ENCODE results near the gene OPALIN. TPM values are rescaled to one million over a fixed set of nuclear protein-coding genes. Genes with fewer than 3 reads are reported as not detected.

The OPALIN gene
- total and polyA plus RNA-seq, 2 donors, result under 0.01 to 0.18 TPM

- H3K27me3 ChIP-seq (ENCODE audit: control insufficient read depth in 2 of 2, insufficient read depth in 1 of 2, low read length in 1 of 2), result no peaks in the 10 kb centered on the region
- no peak for DNase-seq (ENCODE audit: low read depth in 6 of 9, low spot score in 9 of 9)
- H3K27ac ChIP-seq (ENCODE audit: low read depth in 1 of 2, low read length in 1 of 2), result peak overlapping the region; percentile 59 to 62
- H3K4me3 ChIP-seq (ENCODE audit: low read length in 2 of 2), result peak overlapping the region; percentile 49 to 85
- H3K9me3 ChIP-seq (ENCODE audit: control insufficient read depth in 2 of 2, insufficient read depth in 1 of 2, low read length in 1 of 2), result no peaks in the 10 kb centered on the region
- peaks cover 47 to 74% of the 10 kb centered on the region in 2 donors for H3K4me1 ChIP-seq (ENCODE audit: control insufficient read depth in 2 of 2, insufficient read depth in 2 of 2, low read length in 2 of 2)
- WGBS, result 13% methylated on average over 3 of the region's 3 CpGs
- H3K36me3 ChIP-seq (ENCODE audit: control insufficient read depth in 2 of 2, insufficient read depth in 2 of 2, low read length in 1 of 2), result peaks cover 0 to 3% of the 10 kb centered on the region in 2 donors
These were observed 53.8 kb downstream of the OPALIN start for GRCh38 chr10:96305019-96305418.

DNA sequence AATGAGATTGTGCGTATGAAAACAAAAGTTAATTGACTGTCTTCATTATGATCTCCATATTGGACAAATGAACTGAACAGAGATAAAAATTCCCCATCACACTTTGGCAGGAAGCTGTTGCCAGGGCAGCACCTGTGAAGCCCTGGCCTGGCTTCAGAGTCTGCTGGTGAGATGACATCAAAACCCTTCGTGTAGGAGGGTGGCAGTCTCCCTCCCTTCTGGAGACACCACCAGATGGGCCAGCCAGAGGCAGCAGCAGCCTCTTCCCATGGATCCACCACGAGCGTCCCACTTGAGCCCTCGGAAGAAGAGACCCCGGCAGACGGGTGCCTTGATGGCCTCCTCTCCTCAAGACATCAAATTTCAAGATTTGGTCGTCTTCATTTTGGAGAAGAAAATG is 54.6 kb downstream of the OPALIN start, which contains the start of gene DNTT:
DNTT (plus strand) TSS at position 205 of the 400 bp plus-strand sequence; CDS start at position 269, 64 bp downstream.
- 8% methylated on average over 8 of the region's 8 CpGs for WGBS

DNA sequence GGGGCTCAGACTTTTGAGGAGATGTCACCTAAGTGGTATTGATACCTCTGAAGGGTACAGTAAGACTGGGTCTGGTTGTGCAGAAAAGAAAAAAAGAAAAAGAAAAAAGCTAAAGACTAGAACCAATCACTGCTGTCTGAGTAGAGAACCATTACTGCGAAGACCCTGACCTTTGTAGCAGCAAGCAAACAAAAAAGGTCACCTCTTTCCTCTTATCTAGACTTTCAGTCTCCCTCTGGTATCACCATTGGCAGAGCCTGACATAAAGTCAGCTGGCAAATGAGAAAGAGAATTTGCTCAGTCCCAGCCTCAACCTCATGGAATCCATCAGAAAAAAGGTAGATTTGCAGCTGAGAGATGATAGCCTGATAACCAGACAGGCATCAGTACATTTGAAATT is 57.2 kb downstream of the OPALIN start:
- DNase-seq (ENCODE audit: low read depth in 6 of 9, low spot score in 9 of 9), result no peak
- Histone ChIP-seq H3K9me3 (ENCODE audit: control insufficient read depth in 2 of 2, insufficient read depth in 1 of 2, low read length in 1 of 2) (peaks cover 0 to 3% of the 10 kb centered on the region in 2 donors), H3K27me3 (ENCODE audit: control insufficient read depth in 2 of 2, insufficient read depth in 1 of 2, low read length in 1 of 2) (no peaks in the 10 kb centered on the region), H3K4me1 (ENCODE audit: control insufficient read depth in 2 of 2, insufficient read depth in 2 of 2, low read length in 2 of 2) (peaks cover 63 to 83% of the 10 kb centered on the region in 2 donors), H3K4me3 (ENCODE audit: low read length in 2 of 2) (no peak overlapping the region), H3K27ac (ENCODE audit: low read depth in 1 of 2, low read length in 1 of 2) (peak overlapping the region; percentile 83 to 95), H3K36me3 (ENCODE audit: control insufficient read depth in 2 of 2, insufficient read depth in 2 of 2, low read length in 1 of 2) (no peaks in the 10 kb centered on the region)
- 62% methylated on average over 1 of the region's 1 CpG for WGBS

More for the DNA sequence above, 54.6 kb downstream of the OPALIN start, which contains the start of gene DNTT:
- H3K27ac ChIP-seq (ENCODE audit: low read depth in 1 of 2, low read length in 1 of 2), result peak within 1 kb of the TSS; percentile 59 to 81
- no peaks in the 10 kb centered on the region for H3K36me3 ChIP-seq (ENCODE audit: control insufficient read depth in 2 of 2, insufficient read depth in 2 of 2, low read length in 1 of 2)
- peak in 2 of 9 donors; percentile 42 to 57 for DNase-seq (ENCODE audit: low read depth in 6 of 9, low spot score in 9 of 9)
- no peaks in the 10 kb centered on the region for H3K9me3 ChIP-seq (ENCODE audit: control insufficient read depth in 2 of 2, insufficient read depth in 1 of 2, low read length in 1 of 2)
- H3K4me1 ChIP-seq (ENCODE audit: control insufficient read depth in 2 of 2, insufficient read depth in 2 of 2, low read length in 2 of 2), result peaks cover 49 to 74% of the 10 kb centered on the region in 2 donors
- no peaks in the 10 kb centered on the region for H3K27me3 ChIP-seq (ENCODE audit: control insufficient read depth in 2 of 2, insufficient read depth in 1 of 2, low read length in 1 of 2)
- H3K4me3 ChIP-seq (ENCODE audit: low read length in 2 of 2), result peak within 1 kb of the TSS; percentile 49 to 85

DNA sequence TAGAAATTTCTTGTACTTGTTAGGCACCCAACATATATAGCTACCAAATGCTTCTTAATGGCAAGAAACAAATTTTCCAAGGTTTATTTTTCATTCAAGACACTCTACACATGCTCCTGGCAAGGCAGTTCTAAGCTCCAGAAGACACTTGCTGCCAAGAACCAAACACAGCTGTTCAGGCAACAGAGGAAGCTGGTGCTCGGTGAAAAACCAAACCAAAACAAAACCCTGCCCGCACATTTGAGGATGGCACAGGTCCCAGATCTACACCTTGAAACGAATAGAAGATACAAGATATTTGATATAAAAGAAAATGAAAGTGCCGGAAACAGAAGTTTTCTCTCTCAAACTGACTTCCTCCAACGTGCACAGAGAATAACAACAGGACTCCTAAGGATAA is 59.4 kb downstream of the OPALIN start:
- peaks cover 80 to 90% of the 10 kb centered on the region in 2 donors for H3K4me1 ChIP-seq (ENCODE audit: control insufficient read depth in 2 of 2, insufficient read depth in 2 of 2, low read length in 2 of 2)
- peak overlapping the region in 1 of 2 donors; percentile 32 for H3K4me3 ChIP-seq (ENCODE audit: low read length in 2 of 2)
- WGBS, result under 1% methylated on average over 5 of the region's 5 CpGs

DNA sequence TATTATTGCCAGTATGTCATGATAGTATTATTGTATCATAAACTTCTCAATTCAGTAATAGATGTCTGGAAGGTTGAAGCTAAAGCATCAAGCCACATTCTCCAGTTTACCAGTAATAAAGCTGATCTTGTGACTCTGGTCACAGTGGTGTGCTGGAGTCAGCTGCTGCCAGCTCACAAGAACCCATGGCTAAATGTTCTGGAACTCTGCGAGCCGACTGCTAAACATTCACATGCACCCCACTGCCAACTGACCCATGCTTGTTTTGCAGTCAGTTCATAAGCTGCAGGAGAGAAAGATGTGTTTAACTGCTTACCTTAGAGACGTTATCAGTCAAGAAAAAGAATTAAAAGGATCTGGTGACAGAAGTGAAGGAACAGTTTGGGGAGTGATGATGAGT is 60.4 kb downstream of the OPALIN start:
- WGBS, result 52% methylated on average over 3 of the region's 3 CpGs

More for the DNA sequence above, 59.4 kb downstream of the OPALIN start:
- H3K9me3 ChIP-seq (ENCODE audit: control insufficient read depth in 2 of 2, insufficient read depth in 1 of 2, low read length in 1 of 2), result peaks cover 0 to 3% of the 10 kb centered on the region in 2 donors
- DNase-seq (ENCODE audit: low read depth in 6 of 9, low spot score in 9 of 9), result peak in 3 of 9 donors; percentile 40 to 80 (median 68)
- H3K36me3 ChIP-seq (ENCODE audit: control insufficient read depth in 2 of 2, insufficient read depth in 2 of 2, low read length in 1 of 2), result no peaks in the 10 kb centered on the region
- H3K27me3 ChIP-seq (ENCODE audit: control insufficient read depth in 2 of 2, insufficient read depth in 1 of 2, low read length in 1 of 2), result no peaks in the 10 kb centered on the region
- H3K27ac ChIP-seq (ENCODE audit: low read depth in 1 of 2, low read length in 1 of 2), result peak overlapping the region; percentile 95 to 99

DNA sequence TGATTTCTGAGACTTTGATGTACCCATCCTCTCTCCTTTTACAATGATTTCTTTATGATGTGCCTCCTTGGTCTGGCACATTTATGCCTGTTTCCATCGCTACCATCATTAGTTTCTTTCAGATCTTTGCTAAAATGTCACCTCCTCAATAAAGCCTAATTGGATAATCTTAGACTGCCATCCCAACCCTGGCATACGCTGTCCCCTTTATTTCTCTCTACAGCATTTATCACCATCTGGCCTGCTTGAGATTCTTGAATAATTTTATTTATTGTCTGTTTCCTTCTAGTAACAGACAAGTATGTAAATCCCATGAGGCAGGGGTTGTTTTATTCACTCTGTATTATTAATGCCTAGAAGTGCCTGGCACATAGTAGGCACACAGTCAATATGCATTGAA is 61.3 kb downstream of the OPALIN start:
- no peaks in the 10 kb centered on the region for H3K27me3 ChIP-seq (ENCODE audit: control insufficient read depth in 2 of 2, insufficient read depth in 1 of 2, low read length in 1 of 2)
- peak overlapping the region; percentile 95 to 99 for H3K27ac ChIP-seq (ENCODE audit: low read depth in 1 of 2, low read length in 1 of 2)
- H3K4me3 ChIP-seq (ENCODE audit: low read length in 2 of 2), result no peak overlapping the region
- peaks cover 74 to 91% of the 10 kb centered on the region in 2 donors for H3K4me1 ChIP-seq (ENCODE audit: control insufficient read depth in 2 of 2, insufficient read depth in 2 of 2, low read length in 2 of 2)
- WGBS, result 88% methylated on average over 2 of the region's 2 CpGs
- H3K9me3 ChIP-seq (ENCODE audit: control insufficient read depth in 2 of 2, insufficient read depth in 1 of 2, low read length in 1 of 2), result peaks cover 0 to 3% of the 10 kb centered on the region in 2 donors
- no peak for DNase-seq (ENCODE audit: low read depth in 6 of 9, low spot score in 9 of 9)
- H3K36me3 ChIP-seq (ENCODE audit: control insufficient read depth in 2 of 2, insufficient read depth in 2 of 2, low read length in 1 of 2), result no peaks in the 10 kb centered on the region

More for the DNA sequence above, 60.4 kb downstream of the OPALIN start:
- H3K27ac ChIP-seq (ENCODE audit: low read depth in 1 of 2, low read length in 1 of 2), result peak overlapping the region; percentile 95 to 99
- no peak for DNase-seq (ENCODE audit: low read depth in 6 of 9, low spot score in 9 of 9)
- H3K4me1 ChIP-seq (ENCODE audit: control insufficient read depth in 2 of 2, insufficient read depth in 2 of 2, low read length in 2 of 2), result peaks cover 83 to 94% of the 10 kb centered on the region in 2 donors
- no peaks in the 10 kb centered on the region for H3K27me3 ChIP-seq (ENCODE audit: control insufficient read depth in 2 of 2, insufficient read depth in 1 of 2, low read length in 1 of 2)
- no peaks in the 10 kb centered on the region for H3K36me3 ChIP-seq (ENCODE audit: control insufficient read depth in 2 of 2, insufficient read depth in 2 of 2, low read length in 1 of 2)
- H3K4me3 ChIP-seq (ENCODE audit: low read length in 2 of 2), result peak overlapping the region in 1 of 2 donors; percentile 23
- H3K9me3 ChIP-seq (ENCODE audit: control insufficient read depth in 2 of 2, insufficient read depth in 1 of 2, low read length in 1 of 2), result peaks cover 0 to 3% of the 10 kb centered on the region in 2 donors

GRCh38 chr10:96295475-96295874 is 63.3 kb downstream of the OPALIN start:
- peaks cover 0 to 3% of the 10 kb centered on the region in 2 donors for H3K9me3 ChIP-seq (ENCODE audit: control insufficient read depth in 2 of 2, insufficient read depth in 1 of 2, low read length in 1 of 2)
- H3K4me1 ChIP-seq (ENCODE audit: control insufficient read depth in 2 of 2, insufficient read depth in 2 of 2, low read length in 2 of 2), result peaks cover 59 to 75% of the 10 kb centered on the region in 2 donors
- DNase-seq (ENCODE audit: low read depth in 6 of 9, low spot score in 9 of 9), result peak in 2 of 9 donors; percentile 45 to 71
- no peaks in the 10 kb centered on the region for H3K36me3 ChIP-seq (ENCODE audit: control insufficient read depth in 2 of 2, insufficient read depth in 2 of 2, low read length in 1 of 2)
- peak overlapping the region; percentile 79 to 88 for H3K27ac ChIP-seq (ENCODE audit: low read depth in 1 of 2, low read length in 1 of 2)
- 3% methylated on average over 4 of the region's 4 CpGs for WGBS
- no peaks in the 10 kb centered on the region for H3K27me3 ChIP-seq (ENCODE audit: control insufficient read depth in 2 of 2, insufficient read depth in 1 of 2, low read length in 1 of 2)
- peak overlapping the region; percentile 2 to 17 for H3K4me3 ChIP-seq (ENCODE audit: low read length in 2 of 2)

Other genes starting within 250 kb of the OPALIN start
- 19.4 TPM for gene ZNF518A, start 228.7 kb downstream of the OPALIN start, total RNA-seq
- 15.8 TPM for gene ZNF518A, start 228.7 kb downstream of the OPALIN start, polyA plus RNA-seq
- 7.2 TPM for gene BLNK, start 87.4 kb downstream of the OPALIN start, total RNA-seq
- gene BLNK, start 87.4 kb downstream of the OPALIN start, polyA plus RNA-seq, result 11.2 TPM
- gene DNTT, start 54.6 kb downstream of the OPALIN start, total RNA-seq, result 38.7 TPM
- 38.4 TPM for gene DNTT, start 54.6 kb downstream of the OPALIN start, polyA plus RNA-seq
- gene TLL2, start 154.9 kb upstream of the OPALIN start, total RNA-seq, result 0.05 TPM
- 0.23 TPM for gene TLL2, start 154.9 kb upstream of the OPALIN start, polyA plus RNA-seq
- gene TM9SF3, start 228.0 kb upstream of the OPALIN start, total RNA-seq, result 47.5 TPM
- gene TM9SF3, start 228.0 kb upstream of the OPALIN start, polyA plus RNA-seq, result 41.0 TPM